Right lobe of liver (tissue), 6 donors: ENCODE results near the gene AGBL5. TPM values are rescaled to one million over a fixed set of nuclear protein-coding genes. Genes with fewer than 3 reads are reported as not detected.

Experiments used
- ATAC-seq, 4 donors: fragments of 200-7000 bp; cut with Tn5 transposase; one replicate each; pipeline ENCODE4 v1.9.1; 2020; ENCODE audit warnings: mild to moderate bottlenecking in 4 of 4, moderate library complexity in 4 of 4
- DNase-seq, 3 donors: peaks; one replicate each; pipeline ENCODE4 v3.0.0-alpha.2; 2020
- H3K27ac ChIP-seq, 3 donors: fragments of 200-600 bp; one replicate each; pipeline ENCODE4 v1.8.0; 2022
- H3K27me3 ChIP-seq, 2 donors: fragments of 200-600 bp; one replicate each; pipeline ENCODE4 v1.8.0; 2022
- H3K36me3 ChIP-seq, 4 donors: fragments of 200-600 bp; sonication (generic) in 1 of 4; one replicate each; pipeline versions ENCODE4 v1.5.1 to v1.8.0; 2017 to 2022; ENCODE audit warnings: control low read depth in 1 of 4
- H3K4me1 ChIP-seq, 4 donors: fragments of 200-600 bp; sonication (generic) in 1 of 4; one replicate each; pipeline versions ENCODE4 v1.5.1 to v1.8.0; 2017 to 2022; ENCODE audit warnings: control low read depth in 1 of 4
- H3K4me3 ChIP-seq, 3 donors: fragments of 200-600 bp; one replicate each; pipeline ENCODE4 v1.8.0; 2022
- H3K9me3 ChIP-seq, 4 donors: fragments of 200-600 bp; sonication (generic) in 1 of 4; one replicate each; pipeline versions ENCODE4 v1.5.1 to v1.8.0; 2017 to 2022; ENCODE audit warnings: control low read depth in 1 of 4
- POLR2A ChIP-seq: fragments of 450-650 bp; IDR thresholded peaks from one replicate; pipeline ENCODE4 v1.6.1; 2017; ENCODE audit warnings: antibody characterized with exemption, mild to moderate bottlenecking
- WGBS: methylation state at CpG from one replicate; pipeline ENCODE4 v1.1.6; 2018; ENCODE audit warnings: low coverage, low lambda C conversion rate; ENCODE audit not compliant: insufficient coverage; ENCODE audit errors: missing lambda C conversion rate; 5-methylcytosine and 5-hydroxymethylcytosine counted together
- intact Hi-C, 2 donors: fragments of 100-400 bp; cut with DNase I; formaldehyde crosslinking; loops; one replicate each; pipeline versions ENCODE4 v1.11.2 to v1.14.1; 2022
- total RNA-seq, 6 experiments: library from RNA; depleted of rRNA in 2 of 6; stranded (reverse); fragments of >200 nt in 2 of 6; fragmentation: NEBNext Ultra II Directional in 3 of 6; extraction: Animal tissue kit (Norgen Biotek cat#: 25700) in 3 of 6; gene quantifications; one replicate each; pipeline versions ENCODE4 v1.1.0 to v1.2.4, GENCODE V29; 2016 to 2023
- TF ChIP-seq, protein P1 (sequence below), 4 donors: fragments of 200-600 bp in 3 of 4; fragments of 450-650 bp in 1 of 4; IDR thresholded peaks; one replicate each; pipeline versions ENCODE4 v1.5.1 to v1.8.0; 2016 to 2022; ENCODE audit warnings: antibody characterized with exemption in 4 of 4, mild to moderate bottlenecking in 2 of 4
- donor health status: DM: no; HTN: yes; CAD: no.
- donor health status: DM: no; HTN: no; CAD: no.
- donor health status: DM: no; HTN: no; CAD: no.
- donor health status: DM: no; HTN: yes; CAD: no.
- donor health status: DM: no; HTN: yes; CAD: no.

The AGBL5 gene
- total RNA-seq, 6 experiments from 2014 or later, result 3.9 to 7.4 (median 6.4) TPM

DNA sequence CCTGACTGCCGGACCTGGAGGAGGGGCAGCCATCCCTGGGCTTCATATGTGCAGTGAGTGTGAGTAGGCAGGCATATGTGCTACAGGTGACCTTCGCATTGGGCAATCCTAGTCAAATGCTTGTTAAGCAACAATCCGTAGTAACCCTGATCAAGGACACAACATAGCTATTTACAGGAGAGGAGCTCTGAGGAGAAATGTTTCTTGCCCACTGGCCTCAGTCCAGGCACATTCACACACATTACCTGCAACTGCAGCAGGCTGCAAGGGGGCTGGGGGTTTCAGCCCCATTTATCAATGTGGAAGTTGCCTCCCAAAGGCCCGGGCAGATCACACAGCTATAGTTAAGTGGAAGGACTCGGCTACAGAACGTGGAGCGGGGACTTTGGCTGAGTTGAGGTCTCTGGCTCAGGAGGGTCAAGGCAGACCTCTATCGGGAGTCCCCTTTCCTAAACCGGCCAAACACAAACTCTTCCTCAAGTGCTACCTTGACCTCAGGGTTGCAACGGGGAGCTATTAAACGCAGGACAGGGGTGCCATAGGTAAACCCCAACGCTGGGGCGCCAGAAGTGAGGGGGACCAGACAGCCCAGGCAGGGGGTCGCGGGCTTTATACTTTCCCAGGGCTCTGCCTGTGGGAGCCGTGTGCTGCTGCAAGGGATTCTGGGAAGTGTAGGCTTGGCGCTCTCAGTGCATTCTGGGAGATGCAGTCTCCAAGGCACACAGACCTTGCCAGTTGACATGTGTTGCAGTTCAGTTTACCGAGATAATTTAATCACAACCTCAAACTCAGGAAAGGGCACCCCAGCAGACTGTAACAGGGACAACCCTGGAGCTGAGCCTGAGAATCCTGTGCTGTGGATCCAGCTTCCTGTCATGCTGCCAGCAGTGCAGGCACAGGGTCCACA, 44.5 kb downstream of the AGBL5 start:
- intact Hi-C loops, result loop anchor here (10.0 kb wide), 3 partner anchors 99 to 199 kb away; partner anchors contain the start of gene DNAJC5G (in 1 of the 2)
- TF ChIP-seq POLR2A, result peak; percentile 46
- TF ChIP-seq, protein P1, sequence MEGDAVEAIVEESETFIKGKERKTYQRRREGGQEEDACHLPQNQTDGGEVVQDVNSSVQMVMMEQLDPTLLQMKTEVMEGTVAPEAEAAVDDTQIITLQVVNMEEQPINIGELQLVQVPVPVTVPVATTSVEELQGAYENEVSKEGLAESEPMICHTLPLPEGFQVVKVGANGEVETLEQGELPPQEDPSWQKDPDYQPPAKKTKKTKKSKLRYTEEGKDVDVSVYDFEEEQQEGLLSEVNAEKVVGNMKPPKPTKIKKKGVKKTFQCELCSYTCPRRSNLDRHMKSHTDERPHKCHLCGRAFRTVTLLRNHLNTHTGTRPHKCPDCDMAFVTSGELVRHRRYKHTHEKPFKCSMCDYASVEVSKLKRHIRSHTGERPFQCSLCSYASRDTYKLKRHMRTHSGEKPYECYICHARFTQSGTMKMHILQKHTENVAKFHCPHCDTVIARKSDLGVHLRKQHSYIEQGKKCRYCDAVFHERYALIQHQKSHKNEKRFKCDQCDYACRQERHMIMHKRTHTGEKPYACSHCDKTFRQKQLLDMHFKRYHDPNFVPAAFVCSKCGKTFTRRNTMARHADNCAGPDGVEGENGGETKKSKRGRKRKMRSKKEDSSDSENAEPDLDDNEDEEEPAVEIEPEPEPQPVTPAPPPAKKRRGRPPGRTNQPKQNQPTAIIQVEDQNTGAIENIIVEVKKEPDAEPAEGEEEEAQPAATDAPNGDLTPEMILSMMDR (IDR thresholded peaks at IDR 0.05), result no peak
- Histone ChIP-seq H3K36me3 (peaks cover 0 to 38% (median 15%) of the 10 kb centered on the region in 4 donors), H3K27ac (peak overlapping the region; percentile 7 to 90 (median 78)), H3K4me3 (peak overlapping the region; percentile 12 to 47 (median 29)), H3K27me3 (no peaks in the 10 kb centered on the region), H3K4me1 (peaks cover 0 to 58% (median 20%) of the 10 kb centered on the region in 4 donors), H3K9me3 (no peaks in the 10 kb centered on the region)
- ATAC-seq (peak; percentile 47 to 66 (median 61)), DNase-seq (peak; percentile 67 to 90 (median 82))
- 13% methylated on average over 11 of the region's 18 CpGs for WGBS

GRCh38 chr2:27096748-27097297, 45.4 kb downstream of the AGBL5 start:
- intact Hi-C loops, result loop anchor here (10.0 kb wide), 3 partner anchors 98 to 198 kb away; partner anchors contain the start of gene DNAJC5G (in 1 of the 2)
- Histone ChIP-seq H3K9me3 (no peaks in the 10 kb centered on the region), H3K4me1 (peaks cover 0 to 50% (median 20%) of the 10 kb centered on the region in 4 donors), H3K36me3 (peaks cover 0 to 38% (median 15%) of the 10 kb centered on the region in 4 donors), H3K27ac (peak overlapping the region in 1 of 3 donors; percentile 90), H3K27me3 (no peaks in the 10 kb centered on the region), H3K4me3 (no peak overlapping the region)
- DNase-seq, result no peak
- WGBS, result 20% methylated on average over 3 of the region's 3 CpGs
- TF ChIP-seq, protein P1 (IDR thresholded peaks at IDR 0.05), result no peak
- no peak for TF ChIP-seq POLR2A
- no peak for ATAC-seq

- no peak for ATAC-seq
- no peak overlapping the region for H3K4me3 ChIP-seq
- H3K27me3 ChIP-seq, result no peaks in the 10 kb centered on the region
- peaks cover 0 to 45% (median 18%) of the 10 kb centered on the region in 4 donors for H3K4me1 ChIP-seq
- no peak for TF ChIP-seq POLR2A
- TF ChIP-seq, protein P1 (IDR thresholded peaks at IDR 0.05), result no peak
- DNase-seq, result no peak
- peaks cover 0 to 38% (median 15%) of the 10 kb centered on the region in 4 donors for H3K36me3 ChIP-seq
- 77% methylated on average over 7 of the region's 14 CpGs for WGBS
- H3K9me3 ChIP-seq, result no peaks in the 10 kb centered on the region
- H3K27ac ChIP-seq, result peak overlapping the region in 1 of 3 donors; percentile 90
- intact Hi-C loops, result loop anchor here (10.0 kb wide), 3 partner anchors 97 to 197 kb away; partner anchors contain the start of gene DNAJC5G (in 1 of the 2)
These were observed 45.9 kb downstream of the AGBL5 start for GRCh38 chr2:27097341-27097740.

DNA sequence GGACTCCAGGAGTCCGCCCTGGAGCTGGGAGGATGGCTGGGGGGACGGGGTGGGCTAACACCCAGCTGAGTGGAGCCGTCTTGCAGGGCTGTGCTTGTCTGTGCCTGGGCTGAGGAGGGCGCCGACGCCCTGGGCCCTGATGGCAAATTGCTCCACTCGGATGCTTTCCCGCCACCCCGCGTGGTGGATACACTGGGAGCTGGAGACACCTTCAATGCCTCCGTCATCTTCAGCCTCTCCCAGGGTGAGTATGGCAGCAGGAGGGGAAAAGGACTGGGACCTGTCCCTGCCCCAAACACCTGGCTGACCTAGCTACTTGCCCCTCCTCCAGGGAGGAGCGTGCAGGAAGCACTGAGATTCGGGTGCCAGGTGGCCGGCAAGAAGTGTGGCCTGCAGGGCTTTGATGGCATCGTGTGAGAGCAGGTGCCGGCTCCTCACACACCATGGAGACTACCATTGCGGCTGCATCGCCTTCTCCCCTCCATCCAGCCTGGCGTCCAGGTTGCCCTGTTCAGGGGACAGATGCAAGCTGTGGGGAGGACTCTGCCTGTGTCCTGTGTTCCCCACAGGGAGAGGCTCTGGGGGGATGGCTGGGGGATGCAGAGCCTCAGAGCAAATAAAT, 48.0 kb downstream of the AGBL5 start:
- H3K27ac ChIP-seq, result no peak overlapping the region
- no peak for DNase-seq
- no peak overlapping the region for H3K4me3 ChIP-seq
- ATAC-seq, result no peak
- H3K9me3 ChIP-seq, result no peaks in the 10 kb centered on the region
- intact Hi-C loops, result loop anchor here (10.0 kb wide), 3 partner anchors 95 to 195 kb away; partner anchors contain the start of gene DNAJC5G (in 1 of the 2)
- no peaks in the 10 kb centered on the region for H3K27me3 ChIP-seq
- 87% methylated on average over 3 of the region's 19 CpGs for WGBS
- H3K36me3 ChIP-seq, result peaks cover 0 to 38% (median 15%) of the 10 kb centered on the region in 4 donors
- TF ChIP-seq, protein P1 (IDR thresholded peaks at IDR 0.05), result no peak
- no peak for TF ChIP-seq POLR2A
- H3K4me1 ChIP-seq, result peaks cover 0 to 25% (median 11%) of the 10 kb centered on the region in 4 donors
